Measurements from ENCODE around the gene AMBP.
A peak's percentile ranks its signal among the peaks of the same experiment; 100 is the strongest.

AMBP gene

DNA sequence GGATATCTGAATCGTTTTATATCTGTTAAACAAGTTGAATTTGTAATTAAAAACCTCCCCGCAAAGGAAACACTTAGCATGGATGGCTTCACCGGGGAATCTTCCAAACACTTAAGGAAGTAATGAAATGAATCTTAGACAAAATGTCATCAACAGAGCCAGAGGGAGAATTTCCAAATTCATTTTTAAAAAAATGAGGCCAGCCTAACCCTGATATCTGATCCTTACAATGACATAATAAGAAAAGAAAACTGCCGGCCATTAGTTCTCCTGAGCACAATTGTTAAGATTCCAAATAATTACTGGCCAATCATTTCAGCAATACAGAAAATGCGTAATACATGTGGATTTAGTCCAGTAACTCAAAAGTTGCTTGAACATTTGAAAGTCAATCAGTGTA is 27.1 kb upstream of the AMBP start:
- no peak for DNase-seq (ENCODE audit: low read depth in 2 of 2)
- TF ChIP-seq, protein P1, sequence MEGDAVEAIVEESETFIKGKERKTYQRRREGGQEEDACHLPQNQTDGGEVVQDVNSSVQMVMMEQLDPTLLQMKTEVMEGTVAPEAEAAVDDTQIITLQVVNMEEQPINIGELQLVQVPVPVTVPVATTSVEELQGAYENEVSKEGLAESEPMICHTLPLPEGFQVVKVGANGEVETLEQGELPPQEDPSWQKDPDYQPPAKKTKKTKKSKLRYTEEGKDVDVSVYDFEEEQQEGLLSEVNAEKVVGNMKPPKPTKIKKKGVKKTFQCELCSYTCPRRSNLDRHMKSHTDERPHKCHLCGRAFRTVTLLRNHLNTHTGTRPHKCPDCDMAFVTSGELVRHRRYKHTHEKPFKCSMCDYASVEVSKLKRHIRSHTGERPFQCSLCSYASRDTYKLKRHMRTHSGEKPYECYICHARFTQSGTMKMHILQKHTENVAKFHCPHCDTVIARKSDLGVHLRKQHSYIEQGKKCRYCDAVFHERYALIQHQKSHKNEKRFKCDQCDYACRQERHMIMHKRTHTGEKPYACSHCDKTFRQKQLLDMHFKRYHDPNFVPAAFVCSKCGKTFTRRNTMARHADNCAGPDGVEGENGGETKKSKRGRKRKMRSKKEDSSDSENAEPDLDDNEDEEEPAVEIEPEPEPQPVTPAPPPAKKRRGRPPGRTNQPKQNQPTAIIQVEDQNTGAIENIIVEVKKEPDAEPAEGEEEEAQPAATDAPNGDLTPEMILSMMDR (IDR thresholded peaks at IDR 0.05; ENCODE audit: low read depth, low read length) = no peak
- no peak overlapping the region for H3K4me3 ChIP-seq (replicated peaks in 1 of 2; ENCODE audit: low read depth in 2 of 2, low read length in 2 of 2)

DNA sequence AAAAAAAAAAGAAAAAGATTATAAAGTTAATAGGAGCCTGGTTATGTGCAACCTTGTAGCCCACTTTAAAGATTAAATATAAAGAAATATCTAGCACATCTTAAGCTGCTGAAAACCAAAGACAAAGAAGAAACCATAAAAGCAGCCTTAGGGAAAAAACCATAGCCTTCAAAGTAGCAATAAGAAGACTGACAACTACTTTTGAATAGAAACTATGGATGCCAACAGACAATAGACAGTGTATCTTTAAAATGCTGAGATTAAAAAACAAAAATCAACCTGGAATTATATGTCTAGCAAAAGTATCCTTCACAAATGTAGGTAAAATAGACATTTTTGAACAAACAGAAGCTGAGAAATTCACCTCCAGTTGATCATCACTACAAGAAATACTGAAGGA is 24.4 kb upstream of the AMBP start:
- no peak for DNase-seq (ENCODE audit: low read depth in 2 of 2)
- TF ChIP-seq, protein P1 (IDR thresholded peaks at IDR 0.05; ENCODE audit: low read depth, low read length) = no peak

DNA sequence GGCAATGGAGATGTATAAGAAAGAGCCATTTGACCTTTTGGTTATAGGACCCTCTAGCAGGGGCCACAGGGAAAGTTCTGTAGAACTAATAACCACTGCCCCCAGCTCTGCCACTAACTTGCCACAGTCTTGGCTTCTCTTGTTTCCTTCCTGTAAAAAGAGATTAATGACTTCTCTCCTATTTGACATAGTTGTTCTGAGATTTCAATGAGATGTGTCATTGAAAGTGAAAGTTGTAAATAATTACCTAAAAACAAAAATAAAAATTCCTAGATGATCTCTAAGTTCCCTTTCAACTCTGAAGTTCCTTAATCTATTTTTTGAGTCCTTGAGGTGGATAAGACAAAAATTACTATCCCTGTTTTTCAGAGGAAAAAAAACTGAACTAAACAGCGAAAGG is 22.4 kb upstream of the AMBP start:
- no peak overlapping the region for H3K4me3 ChIP-seq (replicated peaks in 1 of 2; ENCODE audit: low read depth in 2 of 2, low read length in 2 of 2)
- TF ChIP-seq, protein P1 (IDR thresholded peaks at IDR 0.05; ENCODE audit: low read depth, low read length) = no peak
- DNase-seq (ENCODE audit: low read depth in 2 of 2) = no peak

More for the DNA sequence above, 24.4 kb upstream of the AMBP start:
- no peak overlapping the region for H3K4me3 ChIP-seq (replicated peaks in 1 of 2; ENCODE audit: low read depth in 2 of 2, low read length in 2 of 2)

DNA sequence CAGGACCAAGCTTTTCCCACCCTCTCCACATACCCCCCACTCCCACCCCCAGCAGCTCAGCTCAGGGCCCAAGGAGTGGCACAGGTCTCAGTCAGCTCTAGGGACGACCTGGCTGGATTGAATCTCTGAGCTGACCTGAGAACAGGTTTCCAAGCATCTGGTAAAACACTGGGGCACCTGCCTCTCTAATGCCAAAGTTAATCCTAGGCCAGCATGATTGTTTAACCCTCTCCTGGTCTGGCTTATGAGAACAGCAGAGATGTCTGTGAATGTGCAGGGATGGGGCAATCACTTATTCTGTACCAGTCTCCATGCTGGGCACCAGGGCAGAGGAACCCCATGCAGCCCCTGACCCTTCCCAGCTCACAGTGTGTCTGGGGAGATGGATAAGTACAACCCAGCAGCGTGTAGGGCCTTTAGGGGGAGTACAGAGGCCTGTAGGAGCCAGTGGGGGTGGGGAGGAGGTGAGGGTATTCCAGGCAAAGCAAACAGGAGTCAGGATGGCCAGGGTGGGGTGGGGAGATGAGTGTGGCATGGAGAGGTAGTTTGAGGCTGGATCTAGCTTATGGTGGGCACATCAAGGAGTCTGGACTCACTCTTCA is 21.7 kb upstream of the AMBP start:
- no peak overlapping the region for H3K4me3 ChIP-seq (replicated peaks in 1 of 2; ENCODE audit: low read depth in 2 of 2, low read length in 2 of 2)

DNA sequence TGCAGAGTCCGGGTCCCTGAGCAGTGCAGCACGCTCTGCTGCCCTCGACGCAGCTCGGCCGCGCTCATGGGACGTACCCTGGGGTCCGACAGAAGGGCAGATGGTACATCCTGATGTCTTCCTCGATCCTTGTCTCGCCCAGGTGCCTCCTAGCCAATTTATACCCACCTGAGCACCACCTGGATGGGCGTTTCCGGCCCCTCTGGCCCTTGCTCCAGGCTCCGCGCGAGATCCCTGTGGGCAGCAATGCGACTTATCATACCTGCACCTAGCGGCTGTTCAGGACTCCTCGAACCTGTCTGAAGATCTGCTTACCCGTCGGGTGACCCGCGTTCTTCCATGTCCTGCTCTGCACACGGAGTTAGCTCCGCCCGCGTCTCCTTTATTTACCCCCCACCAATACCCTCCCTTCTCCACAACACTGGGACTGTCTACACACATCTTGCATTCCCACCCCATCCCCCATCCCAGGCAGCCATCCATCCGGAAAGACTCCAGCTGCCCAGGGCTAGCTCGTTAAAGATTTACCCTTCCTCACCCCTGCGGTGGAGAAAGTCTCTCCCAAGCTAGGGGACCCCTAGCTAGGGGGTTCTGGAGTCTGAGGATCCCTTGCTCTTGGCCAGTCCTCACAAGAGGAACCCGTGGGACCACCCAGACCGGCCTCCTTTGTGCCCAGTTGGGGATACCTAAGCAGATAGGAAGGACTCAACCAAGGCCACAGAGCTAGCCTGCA is 21.0 kb upstream of the AMBP start, which contains the start of gene KIF12:
Gene KIF12, minus strand, starts transcription at position 357 of the 733 bp plus-strand sequence. Its CDS starts 16 bp downstream, at position 341.
- TF ChIP-seq, protein P1 (IDR thresholded peaks at IDR 0.05; ENCODE audit: low read depth, low read length) = no peak
- H3K4me3 ChIP-seq (replicated peaks in 1 of 2; ENCODE audit: low read depth in 2 of 2, low read length in 2 of 2) = peak within 1 kb of the TSS in 1 of 2 donors; percentile 40
- no peak for DNase-seq (ENCODE audit: low read depth in 2 of 2)

More for the DNA sequence above, 21.7 kb upstream of the AMBP start:
- TF ChIP-seq, protein P1 (IDR thresholded peaks at IDR 0.05; ENCODE audit: low read depth, low read length) = no peak
- no peak for DNase-seq (ENCODE audit: low read depth in 2 of 2)

DNA sequence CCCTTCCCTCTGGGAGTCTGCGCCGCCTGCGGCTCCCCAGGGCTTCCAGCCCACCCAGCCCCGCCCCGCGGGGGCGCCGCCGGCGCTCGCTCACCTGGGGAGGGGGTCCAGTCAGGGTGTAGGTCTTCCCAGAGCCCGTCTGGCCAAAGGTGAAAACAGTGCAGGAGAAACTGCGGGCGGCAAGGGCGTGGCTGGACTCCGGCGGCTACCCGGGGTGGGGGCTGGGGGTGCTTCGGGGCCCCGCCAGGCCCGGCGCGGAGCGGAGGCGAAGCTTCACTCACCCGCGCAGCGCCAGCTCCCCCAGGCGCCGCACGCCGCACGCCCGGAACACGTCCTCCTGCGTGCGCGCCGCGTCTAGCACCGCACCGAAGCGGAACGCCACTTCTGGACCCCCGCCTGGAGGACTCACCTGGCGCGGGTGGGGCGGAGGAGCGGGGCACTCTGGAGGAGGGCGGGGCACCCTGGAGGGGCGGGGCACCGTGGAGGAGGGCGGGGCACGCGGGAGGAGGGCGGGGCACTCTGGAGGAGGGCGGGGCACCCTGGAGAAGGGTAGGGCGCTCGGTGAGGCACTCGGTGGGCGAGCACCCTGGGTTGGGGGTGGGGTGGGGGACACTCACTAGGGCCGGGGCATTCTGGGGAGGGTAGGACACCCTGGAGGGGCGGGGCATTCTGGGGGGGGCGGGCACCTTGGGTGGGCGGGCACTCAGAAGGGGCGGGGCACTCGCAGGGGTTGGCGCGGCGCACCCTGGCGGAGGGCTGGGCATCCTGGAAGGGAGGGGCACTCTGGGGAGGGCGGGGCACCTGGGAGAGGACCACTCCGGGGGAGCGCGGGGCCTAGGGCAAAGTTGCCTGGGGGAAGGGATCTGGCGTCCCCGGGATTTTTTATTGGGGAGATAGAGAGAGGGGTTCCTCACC is 20.2 kb upstream of the AMBP start:
- DNase-seq (ENCODE audit: low read depth in 2 of 2) = no peak
- H3K4me3 ChIP-seq (replicated peaks in 1 of 2; ENCODE audit: low read depth in 2 of 2, low read length in 2 of 2) = peak overlapping the region; percentile 21 to 40
- TF ChIP-seq, protein P1 (IDR thresholded peaks at IDR 0.05; ENCODE audit: low read depth, low read length) = no peak

Measured in cardiac fibroblast (primary cell).